ENCODE data around the gene FCGR3B.
"Not testable (repeated sequence)": the region's sequence is repeated elsewhere in the genome, so short reads cannot be mapped to it uniquely, and the experiment has no call there.

FCGR3B gene

GRCh38 chr1:161618517-161618916 is 12.5 kb downstream of the FCGR3B start:
- not testable (repeated sequence) for DNase-seq (ENCODE audit: extremely low read depth, low read depth)

- not testable (repeated sequence) for DNase-seq (ENCODE audit: extremely low read depth, low read depth)
Measured at GRCh38 chr1:161616417-161616816, 14.6 kb downstream of the FCGR3B start.

- peak; percentile 5 for DNase-seq (ENCODE audit: extremely low read depth, low read depth)
Measured at GRCh38 chr1:161613142-161613514, 17.8 kb downstream of the FCGR3B start.

- peak; percentile 95 for DNase-seq (ENCODE audit: extremely low read depth, low read depth)
Measured at GRCh38 chr1:161612322-161613141, 18.4 kb downstream of the FCGR3B start.

GRCh38 chr1:161611866-161612321 is 19.1 kb downstream of the FCGR3B start:
- not testable (repeated sequence) for DNase-seq (ENCODE audit: extremely low read depth, low read depth)

GRCh38 chr1:161610198-161610597 is 20.8 kb downstream of the FCGR3B start:
- DNase-seq (ENCODE audit: extremely low read depth, low read depth) = not testable (repeated sequence)

- not testable (repeated sequence) for DNase-seq (ENCODE audit: extremely low read depth, low read depth)
Measured at GRCh38 chr1:161606541-161607336, 24.2 kb downstream of the FCGR3B start.

GRCh38 chr1:161605762-161606540 is 25.0 kb downstream of the FCGR3B start:
- peak; percentile 3 for DNase-seq (ENCODE audit: extremely low read depth, low read depth)

GRCh38 chr1:161605024-161605423 is 26.0 kb downstream of the FCGR3B start:
- not testable (repeated sequence) for DNase-seq (ENCODE audit: extremely low read depth, low read depth)

GRCh38 chr1:161597077-161597476 is 33.9 kb downstream of the FCGR3B start:
- DNase-seq (ENCODE audit: extremely low read depth, low read depth) = not testable (repeated sequence)

GRCh38 chr1:161595583-161595982 is 35.4 kb downstream of the FCGR3B start:
- DNase-seq (ENCODE audit: extremely low read depth, low read depth) = not testable (repeated sequence)

GRCh38 chr1:161595173-161595572 is 35.8 kb downstream of the FCGR3B start:
- DNase-seq (ENCODE audit: extremely low read depth, low read depth) = not testable (repeated sequence)

- DNase-seq (ENCODE audit: extremely low read depth, low read depth) = not testable (repeated sequence)
Measured at GRCh38 chr1:161594269-161594984, 36.5 kb downstream of the FCGR3B start.

GRCh38 chr1:161593092-161593755 is 37.8 kb downstream of the FCGR3B start:
- DNase-seq (ENCODE audit: extremely low read depth, low read depth) = not testable (repeated sequence)

- DNase-seq (ENCODE audit: extremely low read depth, low read depth) = not testable (repeated sequence)
Measured at GRCh38 chr1:161592586-161592985, 38.4 kb downstream of the FCGR3B start.

GRCh38 chr1:161589920-161590319 is 41.1 kb downstream of the FCGR3B start:
- not testable (repeated sequence) for DNase-seq (ENCODE audit: extremely low read depth, low read depth)

- not testable (repeated sequence) for DNase-seq (ENCODE audit: extremely low read depth, low read depth)
Measured at GRCh38 chr1:161589365-161589764, 41.6 kb downstream of the FCGR3B start.

- not testable (repeated sequence) for DNase-seq (ENCODE audit: extremely low read depth, low read depth)
Measured at GRCh38 chr1:161588596-161588995, 42.4 kb downstream of the FCGR3B start.

GRCh38 chr1:161582882-161583281 is 48.1 kb downstream of the FCGR3B start:
- DNase-seq (ENCODE audit: extremely low read depth, low read depth) = not testable (repeated sequence)

Measured in AG09319 (cell line).